Endothelial cell of umbilical vein (primary cell): ENCODE results near the gene KLK5. TPM values are rescaled to one million over a fixed set of nuclear protein-coding genes. Genes with fewer than 3 reads are reported as not detected.

Source experiments
- BruUV-seq: library from RNA; stranded (reverse); fragments of 400-500 nt; replicated peaks from 2 replicates; lab custom pipeline; 2021; lab: Mats Ljungman, UMichigan
- CTCF ChIA-PET: fragments of 300-600, 350-600 bp; sonication (Branson Sonifier 250); formaldehyde crosslinking; loops from one replicate; lab custom pipeline; 2021; ENCODE audit warnings: antibody characterized with exemption, inconsistent platforms; lab: Charles Lee
- POLR2A ChIA-PET: fragments of 300-600, 350-600 bp; sonication (Branson Sonifier 250); formaldehyde crosslinking; loops from one replicate; lab custom pipeline; 2021; ENCODE audit warnings: antibody characterized with exemption, inconsistent platforms; lab: Charles Lee
- DNase-seq: peaks from one replicate; pipeline ENCODE4 v3.0.0-alpha.2; 2011; ENCODE audit warnings: low read depth, low spot score
- FAIRE-seq: peaks from 2 replicates; lab custom pipeline; 2011; peaks lifted over from hg19 to GRCh38; lab: Jason Lieb, UNC
- H2AFZ ChIP-seq: 2 replicates; pipeline ENCODE4 v1.6.0; 2012; ENCODE audit warnings: low read depth, low read length, control low read depth, inconsistent platforms
- H3K27ac ChIP-seq: 2 replicates; pipeline ENCODE4 v1.5.1; 2011; ENCODE audit warnings: low read depth, mild to moderate bottlenecking, control low read depth, low read length, moderate library complexity; ENCODE audit not compliant: insufficient read depth
- H3K27me3 ChIP-seq, 2 experiments: 2 replicates each; pipeline versions ENCODE4 v1.6.0 to v1.6.1; 2011; ENCODE audit warnings: low read length in 2 of 2, mixed read lengths in 1 of 2; ENCODE audit not compliant: control insufficient read depth in 2 of 2, insufficient read depth in 2 of 2
- H3K36me3 ChIP-seq, 2 experiments: 2 replicates in 1 of 2; 3 replicates in 1 of 2; pipeline ENCODE4 v1.5.1; 2011; ENCODE audit warnings: low read length in 2 of 2, mild to moderate bottlenecking in 1 of 2, moderate library complexity in 1 of 2; ENCODE audit not compliant: control insufficient read depth in 2 of 2, insufficient read depth in 2 of 2; ENCODE audit errors: extremely low read depth in 1 of 2
- H3K4me1 ChIP-seq: 3 replicates; pipeline ENCODE4 v1.5.1; 2011; ENCODE audit warnings: mild to moderate bottlenecking, low read length; ENCODE audit not compliant: control insufficient read depth, insufficient read depth; ENCODE audit errors: extremely low read depth
- H3K4me2 ChIP-seq: 2 replicates; pipeline ENCODE4 v1.6.1; 2011; ENCODE audit warnings: low read length, control low read depth, mixed read lengths; ENCODE audit not compliant: insufficient read depth
- H3K4me3 ChIP-seq, 3 experiments: fragments of 200-600 bp in 1 of 3; sonication (generic), shearing (Covaris generic) in 1 of 3; replicated peaks in 1 of 3; 2 replicates each; pipeline ENCODE4 v1.5.1; 2011 to 2016; ENCODE audit warnings: control low read depth in 3 of 3, low read length in 3 of 3, mild to moderate bottlenecking in 2 of 3, inconsistent platforms in 1 of 3, low read depth in 1 of 3, moderate library complexity in 1 of 3; ENCODE audit not compliant: insufficient read depth in 1 of 3
- H3K79me2 ChIP-seq: 2 replicates; pipeline ENCODE4 v1.6.0; 2012; ENCODE audit warnings: low read length, inconsistent platforms; ENCODE audit not compliant: control insufficient read depth, insufficient read depth
- H3K9ac ChIP-seq: replicated peaks from 2 replicates; pipeline ENCODE3; 2011; ENCODE audit warnings: low read length, control low read depth; ENCODE audit not compliant: insufficient read depth; ENCODE audit errors: extremely low read depth
- H3K9me1 ChIP-seq: replicated peaks from 3 replicates; pipeline ENCODE4 v1.6.0; 2011; ENCODE audit warnings: mild to moderate bottlenecking, low read length; ENCODE audit not compliant: control insufficient read depth, insufficient read depth; ENCODE audit errors: extremely low read depth
- H3K9me3 ChIP-seq: replicated peaks from 2 replicates; pipeline ENCODE4 v1.5.1; 2012; ENCODE audit warnings: low read length, inconsistent platforms; ENCODE audit not compliant: control insufficient read depth, insufficient read depth
- H4K20me1 ChIP-seq: replicated peaks from 2 replicates; pipeline ENCODE3; 2011; ENCODE audit warnings: mild to moderate bottlenecking, low read length; ENCODE audit not compliant: control insufficient read depth, insufficient read depth; ENCODE audit errors: extremely low read depth
- EZH2 ChIP-seq: IDR thresholded peaks from 2 replicates; pipeline ENCODE4 v1.6.1; 2012; ENCODE audit warnings: borderline replicate concordance, low read depth, mild to moderate bottlenecking, moderate library complexity, low read length, inconsistent platforms; ENCODE audit not compliant: severe bottlenecking
- FOS ChIP-seq: IDR thresholded peaks from 2 replicates; pipeline ENCODE4 v1.6.1; 2011; ENCODE audit warnings: mild to moderate bottlenecking, low read length, moderate library complexity, borderline replicate concordance; ENCODE audit not compliant: insufficient read depth
- GATA2 ChIP-seq: IDR thresholded peaks from 2 replicates; pipeline ENCODE4 v1.7.0; 2011; ENCODE audit warnings: low read depth, mild to moderate bottlenecking, moderate library complexity, mixed read lengths, low read length; ENCODE audit not compliant: insufficient read length, insufficient read depth
- JUN ChIP-seq: IDR thresholded peaks from 2 replicates; pipeline ENCODE4 v1.6.1; 2011; ENCODE audit warnings: borderline replicate concordance, low read depth; ENCODE audit not compliant: insufficient read length, insufficient read depth
- MYC ChIP-seq: IDR thresholded peaks from one replicate; pipeline ENCODE4 v1.6.1; 2011; ENCODE audit warnings: mild to moderate bottlenecking, low read depth, low read length
- POLR2A ChIP-seq: IDR thresholded peaks from 2 replicates; pipeline ENCODE4 v1.6.1; 2012; ENCODE audit warnings: low read depth, mild to moderate bottlenecking, control low read depth, low read length
- POLR2AphosphoS5 ChIP-seq: IDR thresholded peaks from 2 replicates; pipeline ENCODE4 v1.6.1; 2012; ENCODE audit warnings: low read depth, mild to moderate bottlenecking, control low read depth, low read length, moderate library complexity; ENCODE audit not compliant: insufficient read depth
- dilution Hi-C: fragments of 300-500 bp; cut with MboI; formaldehyde crosslinking; loops from one replicate; pipeline ENCODE4 v1.15.0; 2019; ENCODE audit warnings: low sequenced_read_pairs; ENCODE audit not compliant: extremely low pct_ligation_motif_present
- intact Hi-C: fragments of 100-400 bp; cut with micrococcal nuclease; formaldehyde crosslinking; loops from one replicate; pipeline ENCODE4 v1.10.0; 2022
- polyA plus RNA-seq, 4 experiments: library from polyadenylated mRNA; depleted of rRNA in 3 of 4; stranded (reverse) in 3 of 4; unstranded in 1 of 4; fragments of >200 nt; gene quantifications; 2 replicates each; pipeline versions ENCODE4 v1.2.1 to v1.2.3, GENCODE V29; 2011 to 2012; ENCODE audit warnings: missing spikeins in 1 of 4
- total RNA-seq: library from RNA; stranded (reverse); gene quantifications from 2 replicates; pipeline ENCODE4 v1.2.3, GENCODE V29; 2021
- TF ChIP-seq, protein P1 (sequence below): IDR thresholded peaks from 2 replicates; pipeline ENCODE4 v1.6.1; 2011; ENCODE audit not compliant: insufficient read depth, insufficient read length
- TF ChIP-seq, protein P2 (sequence below), 2 donors: IDR thresholded peaks; 1 replicate in 1 of 2; 2 replicates in 1 of 2; pipeline ENCODE4 v1.5.1; 2011; ENCODE audit warnings: low read length in 2 of 2, mild to moderate bottlenecking in 2 of 2, moderate library complexity in 2 of 2, control low read depth in 1 of 2, inconsistent platforms in 1 of 2, low read depth in 1 of 2; ENCODE audit not compliant: insufficient read depth in 1 of 2; ENCODE audit errors: extremely low read depth in 1 of 2

The KLK5 gene
- total and polyA plus RNA-seq, 2 donors (not counting 3 experiments of a cell fraction or from before 2014, with no cell fraction given), result not detected

DNA sequence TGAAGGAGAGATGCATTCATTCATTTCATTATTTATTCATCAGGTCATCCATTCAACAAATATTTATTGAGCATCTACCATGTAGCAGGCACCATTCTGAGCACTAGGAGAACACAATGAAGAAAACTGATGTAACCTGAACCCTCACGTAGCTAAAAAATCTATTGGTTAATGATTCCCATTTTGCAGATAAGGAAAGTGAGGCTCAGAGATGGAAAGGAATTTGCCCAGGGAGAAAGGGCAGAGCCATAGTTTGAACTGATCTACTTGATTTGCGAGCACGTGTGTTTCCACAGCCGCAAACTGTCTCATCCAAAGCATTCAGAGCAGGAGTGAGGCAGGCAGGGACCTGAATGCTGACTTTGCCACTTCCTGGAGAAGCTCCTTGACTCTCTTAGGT is 45.8 kb upstream of the KLK5 start:
- BruUV-seq, result no TSS peak
- no peak for TF ChIP-seq MYC
- TF ChIP-seq POLR2A, result no peak
- TF ChIP-seq POLR2AphosphoS5, result no peak
- TF ChIP-seq FOS, result no peak
- no peak for TF ChIP-seq GATA2
- no peak for TF ChIP-seq EZH2
- TF ChIP-seq JUN, result no peak
- TF ChIP-seq, protein P1, sequence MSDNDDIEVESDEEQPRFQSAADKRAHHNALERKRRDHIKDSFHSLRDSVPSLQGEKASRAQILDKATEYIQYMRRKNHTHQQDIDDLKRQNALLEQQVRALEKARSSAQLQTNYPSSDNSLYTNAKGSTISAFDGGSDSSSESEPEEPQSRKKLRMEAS, result no peak
- TF ChIP-seq, protein P2, sequence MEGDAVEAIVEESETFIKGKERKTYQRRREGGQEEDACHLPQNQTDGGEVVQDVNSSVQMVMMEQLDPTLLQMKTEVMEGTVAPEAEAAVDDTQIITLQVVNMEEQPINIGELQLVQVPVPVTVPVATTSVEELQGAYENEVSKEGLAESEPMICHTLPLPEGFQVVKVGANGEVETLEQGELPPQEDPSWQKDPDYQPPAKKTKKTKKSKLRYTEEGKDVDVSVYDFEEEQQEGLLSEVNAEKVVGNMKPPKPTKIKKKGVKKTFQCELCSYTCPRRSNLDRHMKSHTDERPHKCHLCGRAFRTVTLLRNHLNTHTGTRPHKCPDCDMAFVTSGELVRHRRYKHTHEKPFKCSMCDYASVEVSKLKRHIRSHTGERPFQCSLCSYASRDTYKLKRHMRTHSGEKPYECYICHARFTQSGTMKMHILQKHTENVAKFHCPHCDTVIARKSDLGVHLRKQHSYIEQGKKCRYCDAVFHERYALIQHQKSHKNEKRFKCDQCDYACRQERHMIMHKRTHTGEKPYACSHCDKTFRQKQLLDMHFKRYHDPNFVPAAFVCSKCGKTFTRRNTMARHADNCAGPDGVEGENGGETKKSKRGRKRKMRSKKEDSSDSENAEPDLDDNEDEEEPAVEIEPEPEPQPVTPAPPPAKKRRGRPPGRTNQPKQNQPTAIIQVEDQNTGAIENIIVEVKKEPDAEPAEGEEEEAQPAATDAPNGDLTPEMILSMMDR (IDR thresholded peaks at IDR 0.05; ENCODE audit: extremely low read depth in 1 of 2, insufficient read depth in 1 of 2, low read depth in 1 of 2, low read length in 2 of 2), result no peak
- H3K9me3 ChIP-seq, result no peaks in the 10 kb centered on the region
- no peaks in the 10 kb centered on the region for H3K4me1 ChIP-seq
- POLR2A ChIA-PET, result no interaction called here
- FAIRE-seq (no peak), DNase-seq (no peak)
- no peak overlapping the region for H3K27ac ChIP-seq
- no peaks in the 10 kb centered on the region for H3K79me2 ChIP-seq
- CTCF ChIA-PET, result interaction anchor here (2.6 kb wide), 1 partner anchor 22 kb away, joined by 7 read pairs; no protein-coding TSS in a partner anchor
- H2AFZ ChIP-seq, result no peak overlapping the region
- no peaks in the 10 kb centered on the region for H3K36me3 ChIP-seq
- no peak overlapping the region for H3K4me2 ChIP-seq
- no peaks in the 10 kb centered on the region for H4K20me1 ChIP-seq
- dilution Hi-C loops (no loop called here), intact Hi-C loops (no loop called here)
- H3K9ac ChIP-seq, result no peak overlapping the region
- no peaks in the 10 kb centered on the region for H3K27me3 ChIP-seq
- H3K4me3 ChIP-seq, result no peak overlapping the region
- H3K9me1 ChIP-seq, result no peaks in the 10 kb centered on the region
